Esophagus squamous epithelium (tissue), 5 donors: ENCODE results near the gene ANGPTL8. TPM values are rescaled to one million over a fixed set of nuclear protein-coding genes. Genes with fewer than 3 reads are reported as not detected.

Experiments used
- DNase-seq: peaks from one replicate; lab custom pipeline; 2025; lab: John Stamatoyannopoulos, UW
- H3K27ac ChIP-seq, 4 donors: fragments of 200-600 bp; sonication (generic); one replicate each; pipeline ENCODE4 v1.5.1; 2016 to 2019; ENCODE audit warnings: mild to moderate bottlenecking in 1 of 4
- H3K27me3 ChIP-seq, 4 donors: fragments of 200-600 bp; sonication (generic); 1 replicate in 3 of 4; 2 replicates in 1 of 4; pipeline versions ENCODE4 v1.5.1 to v1.6.0; 2017 to 2021; ENCODE audit warnings: antibody characterized with exemption in 1 of 4
- H3K36me3 ChIP-seq, 3 donors: fragments of 200-600 bp; sonication (generic); one replicate each; pipeline ENCODE4 v1.5.1; 2016 to 2019
- H3K4me1 ChIP-seq, 3 donors: fragments of 200-600 bp; sonication (generic); one replicate each; pipeline ENCODE4 v1.5.1; 2017 to 2019
- H3K4me3 ChIP-seq, 4 donors: fragments of 200-600 bp; sonication (generic); 1 replicate in 3 of 4; 2 replicates in 1 of 4; pipeline ENCODE4 v1.5.1; 2016 to 2019; ENCODE audit warnings: mild to moderate bottlenecking in 2 of 4, moderate library complexity in 1 of 4
- H3K9me3 ChIP-seq, 3 donors: fragments of 200-600 bp; sonication (generic); one replicate each; pipeline ENCODE4 v1.5.1; 2016 to 2019
- CTCF ChIP-seq, 6 experiments: fragments of 450-650 bp in 4 of 6; fragments of 200-600 bp in 2 of 6; sonication (generic) in 2 of 6; IDR thresholded peaks; one replicate each; pipeline ENCODE4 v1.5.1; 2016 to 2019; ENCODE audit warnings: antibody characterized with exemption in 6 of 6, mild to moderate bottlenecking in 4 of 6, moderate library complexity in 4 of 6
- POLR2A ChIP-seq, 4 donors: fragments of 450-650 bp; IDR thresholded peaks; one replicate each; pipeline ENCODE4 v1.6.1; 2017; ENCODE audit warnings: antibody characterized with exemption in 4 of 4, mild to moderate bottlenecking in 4 of 4, moderate library complexity in 3 of 4
- WGBS, 2 donors: methylation state at CpG; one replicate each; pipeline ENCODE4 v1.1.5; 2018; 5-methylcytosine and 5-hydroxymethylcytosine counted together
- intact Hi-C: fragments of 100-400 bp; cut with DNase I; formaldehyde crosslinking; loops from one replicate; pipeline ENCODE4 v1.15.0; 2022
- total RNA-seq, 4 donors: library from RNA; depleted of rRNA; stranded (reverse); fragments of >200 nt; gene quantifications; one replicate each; pipeline ENCODE4 v1.1.0, GENCODE V29; 2016
- donor health status: DM: yes; HTN: yes; CAD: no.

ANGPTL8 gene
- total RNA-seq, 4 donors from 2014 or later: not detected

DNA sequence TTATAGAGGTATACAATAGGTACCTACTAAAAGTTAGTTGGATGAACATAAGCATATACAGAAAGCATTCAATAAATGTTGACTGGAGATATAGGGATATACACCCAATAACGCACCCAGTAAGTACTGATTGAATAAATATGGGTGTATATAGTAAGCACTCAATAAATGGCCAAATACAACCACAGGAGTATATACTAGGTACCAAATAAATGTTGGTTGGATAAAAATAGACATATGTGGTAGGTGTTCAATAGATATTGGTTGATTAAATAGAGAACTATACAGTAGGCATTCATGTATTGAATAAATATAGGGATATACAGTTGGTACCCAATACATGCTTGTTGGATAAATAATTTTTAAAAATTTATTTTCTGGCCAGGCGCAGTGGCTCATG is 9.4 kb downstream of the ANGPTL8 start:
- H3K4me3 ChIP-seq: no peak overlapping the region
- peaks cover 0 to 85% (median 6%) of the 10 kb centered on the region in 3 donors for H3K36me3 ChIP-seq

DNA sequence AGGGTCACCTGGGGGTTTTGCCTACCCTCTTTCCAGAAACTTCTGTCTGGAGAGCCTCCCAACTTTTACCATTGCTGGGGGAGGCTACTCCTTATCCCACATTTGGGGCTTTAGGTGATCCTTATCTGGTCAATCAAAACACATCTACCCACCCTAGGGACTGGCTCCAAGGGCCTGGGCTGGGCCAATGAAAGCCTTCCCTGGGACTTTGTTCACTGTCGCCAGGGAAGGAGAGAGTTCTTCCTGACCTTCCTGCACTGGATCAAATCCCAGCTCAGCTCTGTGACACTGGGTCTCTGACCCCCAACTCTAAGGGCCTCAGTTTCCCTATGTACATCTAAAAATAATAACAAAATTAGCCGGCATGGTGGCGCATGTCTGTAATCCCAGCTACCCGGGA is 11.8 kb downstream of the ANGPTL8 start:
- H3K27ac ChIP-seq: no peak overlapping the region
- H3K27me3 ChIP-seq: no peaks in the 10 kb centered on the region
- TF ChIP-seq POLR2A (IDR thresholded peaks at IDR 0.05) (no peak), CTCF (IDR thresholded peaks at IDR 0.05) (no peak)
- intact Hi-C loops: no loop called here
- H3K4me3 ChIP-seq: no peak overlapping the region
- no peak for DNase-seq
- H3K4me1 ChIP-seq: peaks cover 0 to 41% (median 7%) of the 10 kb centered on the region in 3 donors
- H3K9me3 ChIP-seq: no peaks in the 10 kb centered on the region
- WGBS, 2 donors: 93 to 96% methylated on average over 3 to 4 of the region's 4 CpGs
- H3K36me3 ChIP-seq: peaks cover 0 to 74% (median 6%) of the 10 kb centered on the region in 3 donors

More for the DNA sequence above, 9.4 kb downstream of the ANGPTL8 start:
- TF ChIP-seq POLR2A (IDR thresholded peaks at IDR 0.05) (no peak), CTCF (IDR thresholded peaks at IDR 0.05) (no peak)
- no peak overlapping the region for H3K27ac ChIP-seq
- 95 to 96% methylated on average over 2 of the region's 2 CpGs for WGBS, 2 donors
- no peak for DNase-seq
- no peaks in the 10 kb centered on the region for H3K27me3 ChIP-seq
- H3K4me1 ChIP-seq: peaks cover under 1 to 33% (median 7%) of the 10 kb centered on the region in 3 donors
- H3K9me3 ChIP-seq: no peaks in the 10 kb centered on the region
- intact Hi-C loops: no loop called here

- Histone ChIP-seq H3K27ac (no peak overlapping the region), H3K9me3 (no peaks in the 10 kb centered on the region), H3K36me3 (peaks cover 0 to 68% (median 6%) of the 10 kb centered on the region in 3 donors), H3K4me1 (peaks cover 0 to 43% (median 7%) of the 10 kb centered on the region in 3 donors), H3K4me3 (no peak overlapping the region), H3K27me3 (no peaks in the 10 kb centered on the region)
- intact Hi-C loops: no loop called here
- 73 to 80% methylated on average over 4 to 9 of the region's 11 CpGs for WGBS, 2 donors
- TF ChIP-seq CTCF (IDR thresholded peaks at IDR 0.05): no peak
- no peak for TF ChIP-seq POLR2A (IDR thresholded peaks at IDR 0.05)
- DNase-seq: no peak
Measured at GRCh38 chr19:11251650-11252314, 12.4 kb downstream of the ANGPTL8 start.

DNA sequence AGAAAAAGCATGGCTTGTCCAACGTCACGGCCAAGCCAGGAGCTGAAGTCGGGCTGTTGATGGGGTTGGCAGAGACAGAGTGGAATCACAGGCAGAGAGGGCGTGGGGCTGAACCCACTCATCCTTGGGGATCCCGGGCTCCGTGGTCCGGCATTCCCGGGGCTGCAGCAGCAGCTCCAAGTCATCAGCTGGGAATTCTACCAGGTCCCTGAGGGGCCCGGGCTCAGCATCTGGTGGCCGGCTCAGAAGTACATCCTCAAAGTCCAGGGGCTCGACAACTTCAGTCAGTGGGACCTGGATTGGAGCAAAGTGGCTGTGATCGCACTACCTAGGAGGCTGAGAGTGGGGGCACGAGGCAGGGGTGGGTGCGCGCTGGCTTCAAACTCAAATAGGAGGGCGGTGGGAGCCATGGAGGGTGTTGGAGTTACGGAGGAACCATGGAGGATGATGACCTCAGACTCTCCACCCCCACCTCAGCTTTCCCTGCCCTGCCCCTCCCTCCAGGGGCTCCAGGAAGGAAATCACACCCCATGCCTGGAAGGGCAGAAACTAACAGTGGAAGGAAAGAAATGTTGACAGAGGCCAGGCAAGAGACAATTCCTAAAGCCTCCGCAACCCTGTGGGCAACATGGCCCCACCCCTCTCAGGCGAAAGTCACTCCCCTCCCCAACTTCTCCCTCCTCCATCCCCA is 13.4 kb downstream of the ANGPTL8 start:
- TF ChIP-seq POLR2A (IDR thresholded peaks at IDR 0.05) (no peak), CTCF (IDR thresholded peaks at IDR 0.05) (no peak)
- H3K4me1 ChIP-seq: peaks cover 0 to 32% (median 0%) of the 10 kb centered on the region in 3 donors
- 78 to 88% methylated on average over 5 to 15 of the region's 19 CpGs for WGBS, 2 donors
- H3K27me3 ChIP-seq: no peaks in the 10 kb centered on the region
- no peak for DNase-seq
- H3K4me3 ChIP-seq: no peak overlapping the region
- peak overlapping the region; percentile 39 to 78 (median 67) for H3K27ac ChIP-seq
- no peaks in the 10 kb centered on the region for H3K9me3 ChIP-seq
- intact Hi-C loops: no loop called here
- H3K36me3 ChIP-seq: peaks cover 0 to 58% (median 6%) of the 10 kb centered on the region in 3 donors

GRCh38 chr19:11254666-11255065 is 15.2 kb downstream of the ANGPTL8 start:
- 83 to 90% methylated on average over 4 to 5 of the region's 5 CpGs for WGBS, 2 donors
- Histone ChIP-seq H3K27me3 (no peaks in the 10 kb centered on the region), H3K4me1 (peaks cover 0 to 26% (median 0%) of the 10 kb centered on the region in 3 donors), H3K4me3 (no peak overlapping the region), H3K9me3 (no peaks in the 10 kb centered on the region), H3K36me3 (peaks cover 0 to 39% (median 6%) of the 10 kb centered on the region in 3 donors), H3K27ac (no peak overlapping the region)
- intact Hi-C loops: no loop called here
- DNase-seq: no peak
- TF ChIP-seq CTCF (IDR thresholded peaks at IDR 0.05) (peak in 1 of 6 experiments; percentile 28), POLR2A (IDR thresholded peaks at IDR 0.05) (no peak)
